ENCODE data around the gene PPP2R2B.

The PPP2R2B gene

GRCh38 chr5:146888351-146888978, 9.9 kb upstream of the PPP2R2B start:
- no peak for DNase-seq (ENCODE audit: low read depth)

DNA sequence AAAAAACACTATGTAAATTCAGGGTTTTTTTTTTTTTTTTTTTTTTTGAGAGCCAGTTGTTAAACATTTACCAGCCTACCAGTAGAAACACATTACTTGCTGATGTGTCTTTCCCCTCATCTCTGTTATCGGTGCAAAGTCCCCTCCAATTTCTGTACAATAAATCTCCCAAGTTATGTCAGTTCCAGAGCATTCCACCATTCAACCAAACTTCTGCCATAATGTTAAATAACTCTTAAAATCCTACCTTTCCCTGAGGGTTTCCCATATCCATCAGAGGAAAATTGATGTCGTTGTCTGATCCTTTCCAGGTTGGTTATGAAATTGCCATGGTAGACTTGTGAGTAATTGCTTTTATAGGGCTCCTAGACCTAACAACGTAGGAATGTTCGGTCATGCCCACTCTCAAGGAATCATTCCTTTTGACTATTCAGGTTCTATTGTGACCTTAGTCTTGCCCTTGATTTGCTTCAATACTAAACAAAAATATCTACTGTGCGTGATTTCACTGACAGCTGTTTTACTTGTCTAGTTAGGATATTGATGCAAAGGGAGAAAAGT, 5.6 kb upstream of the PPP2R2B start:
- DNase-seq (ENCODE audit: low read depth): no peak

DNA sequence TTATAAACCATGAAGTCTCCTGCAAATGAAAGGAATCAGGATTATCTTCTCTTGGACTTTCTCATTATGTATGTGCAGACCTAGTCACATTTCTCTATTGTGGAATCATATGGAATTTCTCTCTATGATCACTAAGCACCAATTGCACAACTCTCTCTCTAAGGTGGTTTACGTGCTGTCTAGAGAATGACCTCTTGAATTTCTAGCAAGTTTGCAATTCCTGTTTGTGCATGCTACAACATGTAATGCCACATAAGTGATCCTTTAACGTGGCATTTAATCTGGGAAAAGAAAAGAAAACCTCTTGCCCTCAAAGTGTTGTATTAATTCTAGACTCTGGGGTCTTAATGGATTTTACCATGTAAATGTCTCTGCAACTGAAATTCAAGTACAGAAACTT, 5.0 kb upstream of the PPP2R2B start:
- no peak for DNase-seq (ENCODE audit: low read depth)

GRCh38 chr5:146880966-146881365, 2.4 kb upstream of the PPP2R2B start:
- no peak for DNase-seq (ENCODE audit: low read depth)

GRCh38 chr5:146877783-146878475, 628 bp downstream of the PPP2R2B start:
- DNase-seq (ENCODE audit: low read depth): no peak

DNA sequence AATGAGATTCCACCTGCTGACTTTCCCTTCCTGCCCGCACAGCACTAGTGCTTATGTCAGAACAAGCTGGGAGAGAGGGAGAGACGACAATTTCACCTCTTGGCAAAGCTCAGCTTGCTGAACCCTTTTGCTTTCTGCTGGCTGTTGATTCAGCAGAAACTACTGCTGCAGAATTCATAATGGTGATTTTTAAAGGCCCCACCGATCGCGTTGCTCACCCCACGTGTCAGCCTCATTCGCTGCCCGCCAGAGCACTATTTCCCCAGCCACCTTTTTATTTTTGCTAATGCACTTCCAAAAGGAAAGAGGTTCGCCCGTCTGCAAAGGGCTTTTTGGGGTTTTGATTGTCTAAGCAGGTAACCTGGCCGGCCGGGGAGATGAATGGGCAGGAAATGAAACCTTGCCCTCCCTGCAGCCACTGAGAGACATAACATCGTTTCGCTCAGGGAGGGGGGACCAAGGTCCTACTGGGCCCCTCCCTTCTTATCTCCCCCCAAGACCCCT, 1.3 kb downstream of the PPP2R2B start:
- DNase-seq (ENCODE audit: low read depth): no peak

DNA sequence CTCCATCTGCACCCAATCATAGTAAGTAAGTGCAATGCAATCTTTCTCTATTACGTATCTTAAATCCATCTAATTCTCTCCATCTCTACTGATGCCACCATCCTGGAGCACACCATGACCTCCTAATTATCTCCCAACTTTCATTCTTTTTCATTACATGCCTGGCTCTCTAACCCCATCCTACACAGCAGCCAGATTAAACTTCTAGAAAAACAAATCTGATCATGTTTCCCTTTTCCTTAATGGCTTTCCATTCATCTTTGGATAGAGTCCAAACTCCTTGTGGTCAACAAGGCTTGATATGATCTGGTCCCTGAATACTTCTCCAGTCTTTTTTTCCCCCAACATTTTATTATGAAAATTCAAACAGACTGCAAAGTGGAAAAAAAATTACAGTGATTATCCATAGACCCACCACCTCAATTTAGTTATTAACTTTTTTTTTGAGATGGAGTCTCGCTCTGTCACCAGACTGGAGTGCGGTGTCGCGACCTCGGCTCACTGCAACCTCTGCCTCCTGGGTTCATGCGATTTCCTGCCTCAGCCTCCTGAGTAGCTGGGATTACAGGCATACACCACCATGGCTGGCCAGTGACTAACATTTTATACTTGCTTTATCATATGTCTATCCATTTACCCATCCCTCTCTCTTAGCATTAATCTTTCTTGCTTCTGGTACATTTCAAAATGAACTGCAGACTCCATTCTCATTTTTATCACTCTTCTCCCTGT, 5.2 kb downstream of the PPP2R2B start:
- DNase-seq (ENCODE audit: low read depth): no peak

DNA sequence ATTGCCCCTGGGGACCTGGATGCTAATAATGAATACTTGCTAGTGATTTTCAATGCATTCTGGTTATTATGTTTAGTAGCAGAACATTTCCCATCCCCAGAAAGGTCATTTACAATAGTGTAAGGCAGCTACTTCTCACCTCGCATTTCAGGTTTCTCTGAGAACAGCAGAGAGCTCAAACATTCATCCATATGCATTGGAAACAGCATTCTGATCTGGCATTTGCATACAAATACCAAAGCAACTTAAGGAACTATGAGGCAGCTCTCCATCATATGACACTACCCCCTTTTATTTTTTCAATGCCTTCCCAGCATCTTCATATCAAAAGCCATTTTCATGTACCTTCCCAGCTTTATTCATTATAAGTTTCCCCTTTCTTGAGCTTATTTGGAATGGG, 6.4 kb downstream of the PPP2R2B start:
- no peak for DNase-seq (ENCODE audit: low read depth)

DNA sequence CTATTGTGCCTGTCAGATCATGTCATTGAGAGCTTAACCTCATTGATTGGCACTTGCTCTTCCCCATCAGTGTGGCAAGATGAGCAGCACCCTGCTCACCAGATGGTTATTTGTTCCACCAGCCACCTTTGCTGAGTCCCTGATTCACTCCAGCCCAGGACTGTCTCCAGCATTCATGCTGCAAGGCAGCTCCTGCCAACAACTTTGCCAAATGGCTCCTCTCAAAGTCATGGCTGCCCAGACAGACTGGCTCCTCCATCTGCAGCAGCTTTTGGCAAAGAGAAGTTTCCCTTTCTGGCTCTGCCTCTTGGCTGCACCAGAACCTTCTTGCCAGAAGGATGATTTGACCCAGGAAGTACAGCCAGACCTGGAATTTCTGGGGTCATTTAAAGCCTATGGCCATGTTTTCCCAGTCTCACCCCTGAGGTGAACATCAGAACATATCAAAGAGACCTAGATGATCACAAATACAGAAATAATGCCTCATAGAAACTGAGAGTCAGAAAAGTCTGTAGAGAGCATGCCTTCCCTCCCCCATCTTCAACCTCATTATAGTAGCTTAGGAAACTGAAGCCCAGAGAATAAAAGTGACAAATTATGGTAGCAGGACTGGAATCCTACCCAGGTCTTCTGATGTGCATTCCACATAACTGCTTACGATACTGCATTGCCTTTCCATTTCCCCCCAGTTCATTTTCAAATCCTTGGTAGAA, 10.4 kb downstream of the PPP2R2B start:
- no peak for DNase-seq (ENCODE audit: low read depth)

DNA sequence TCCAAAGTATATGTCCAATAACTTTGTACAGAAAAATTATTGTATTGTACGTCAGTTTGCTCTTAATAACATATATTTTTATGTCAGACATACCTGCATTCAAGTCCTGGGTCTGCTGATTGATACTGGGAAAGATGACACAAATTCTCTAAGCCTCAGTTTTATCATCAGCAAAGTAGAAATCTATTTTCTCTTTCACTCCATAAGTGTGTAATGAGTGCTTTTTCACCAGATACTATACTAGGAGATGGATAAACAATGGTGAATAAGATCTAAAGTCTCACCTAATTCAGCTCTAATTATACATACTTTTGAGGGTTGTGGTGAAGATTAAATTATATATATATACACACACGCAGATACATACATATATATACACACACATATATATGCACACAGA, 12.3 kb downstream of the PPP2R2B start:
- DNase-seq (ENCODE audit: low read depth): no peak

DNA sequence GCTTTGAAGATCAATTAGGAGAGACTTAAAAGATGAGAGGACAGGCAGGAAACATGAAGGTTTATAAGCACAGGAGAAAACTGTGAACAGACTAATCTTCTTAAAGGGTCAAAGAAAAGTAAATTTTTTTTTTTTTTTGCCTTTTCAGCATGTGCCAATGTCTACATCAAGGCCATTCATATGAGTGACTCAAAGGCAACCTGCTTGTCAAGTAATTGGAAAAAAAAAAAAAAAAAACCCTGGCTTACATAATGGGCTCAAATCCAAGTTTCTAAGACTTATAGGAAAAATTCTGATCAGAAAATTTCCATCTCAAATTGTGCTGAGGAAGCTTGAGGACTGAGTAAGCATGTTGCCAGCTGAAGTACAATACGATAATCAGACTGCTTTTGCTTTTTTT, 15.9 kb downstream of the PPP2R2B start:
- DNase-seq (ENCODE audit: low read depth): no peak

GRCh38 chr5:146860213-146860893, 18.2 kb downstream of the PPP2R2B start:
- no peak for DNase-seq (ENCODE audit: low read depth)

DNA sequence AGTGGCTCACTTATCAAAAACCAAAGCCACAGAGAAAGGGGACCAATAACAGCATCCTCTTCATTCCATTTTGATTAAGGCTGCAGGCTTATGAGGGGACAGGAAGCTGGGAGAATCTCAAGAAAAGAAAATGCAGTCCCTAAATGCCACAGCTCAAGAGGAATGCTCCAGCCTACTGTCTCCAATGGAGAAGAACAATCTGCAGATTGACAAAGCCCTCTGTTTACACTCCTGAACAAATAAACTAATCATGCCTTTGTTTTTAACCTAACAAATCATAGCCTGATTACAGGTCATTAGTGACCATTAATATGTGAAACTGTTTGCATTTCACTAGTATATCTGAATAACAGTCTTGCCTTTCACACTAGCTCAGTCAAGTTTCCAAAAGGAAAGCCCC, 26.5 kb downstream of the PPP2R2B start:
- DNase-seq (ENCODE audit: low read depth): no peak

DNA sequence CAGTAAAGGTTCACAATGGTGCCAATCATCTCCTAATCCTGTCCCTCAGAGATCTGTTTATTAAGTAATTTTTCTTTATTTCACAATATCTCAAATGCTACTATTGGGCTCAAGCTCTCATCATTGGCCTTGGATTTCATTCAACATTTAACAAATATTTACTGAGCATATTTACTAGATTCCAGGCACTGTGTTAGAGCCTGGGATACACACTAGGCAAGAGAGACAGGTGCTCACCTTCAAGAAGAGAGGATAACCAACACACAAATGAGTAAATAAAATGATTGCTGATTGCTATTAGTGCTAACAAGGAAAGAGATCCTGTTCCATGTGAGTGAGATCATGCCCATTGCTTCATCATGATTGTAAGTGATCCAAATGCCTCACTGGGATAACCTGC, 27.4 kb downstream of the PPP2R2B start:
- no peak for DNase-seq (ENCODE audit: low read depth)

DNA sequence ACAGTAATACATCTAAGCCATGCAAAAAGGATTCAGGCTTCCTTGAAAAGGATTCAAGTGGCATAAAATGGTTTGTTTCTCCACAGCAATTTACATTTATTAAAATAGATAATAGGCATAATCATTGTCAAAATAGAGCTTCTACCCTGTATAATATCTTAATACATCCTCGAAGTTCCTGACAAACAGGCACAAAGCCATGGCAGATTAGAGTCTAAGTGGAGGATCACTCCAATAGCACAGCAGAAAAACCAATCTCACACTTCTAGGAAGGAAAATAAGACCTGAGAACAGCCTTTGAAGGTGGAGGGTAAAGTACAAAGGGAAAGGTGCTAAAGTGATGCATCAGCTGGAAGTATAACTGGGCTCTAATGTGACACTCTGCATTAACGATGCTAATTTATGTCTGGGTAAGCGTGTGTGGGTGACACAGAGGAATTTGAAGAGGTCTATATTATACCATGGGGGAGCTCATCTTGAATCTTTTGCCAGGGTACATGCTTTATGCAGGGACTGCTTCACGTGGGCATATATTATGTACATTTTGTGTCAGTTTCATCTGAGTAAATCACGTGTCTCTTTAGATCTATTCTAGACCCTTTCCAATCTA, 28.8 kb downstream of the PPP2R2B start:
- DNase-seq (ENCODE audit: low read depth): no peak

GRCh38 chr5:146848133-146848532, 30.4 kb downstream of the PPP2R2B start:
- no peak for DNase-seq (ENCODE audit: low read depth)

DNA sequence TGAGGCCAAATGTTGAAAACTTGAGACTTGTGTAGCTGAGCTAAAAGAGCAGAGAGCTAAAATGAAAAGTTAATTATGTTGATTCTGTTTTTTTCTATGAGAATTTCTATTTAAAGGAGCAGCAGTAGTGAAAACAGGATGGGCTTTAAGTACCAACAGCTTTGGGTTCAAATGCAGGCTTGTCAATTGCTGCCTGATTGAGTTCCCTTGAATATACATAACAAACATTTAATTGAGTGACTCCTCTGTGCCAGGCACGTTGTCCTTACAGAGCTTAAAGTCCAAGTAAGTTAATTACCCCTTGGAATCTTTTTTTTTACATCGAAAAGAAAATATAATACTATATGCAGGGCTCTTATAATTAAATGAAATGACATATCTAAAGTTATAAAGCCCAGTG, 38.5 kb downstream of the PPP2R2B start:
- DNase-seq (ENCODE audit: low read depth): no peak

DNA sequence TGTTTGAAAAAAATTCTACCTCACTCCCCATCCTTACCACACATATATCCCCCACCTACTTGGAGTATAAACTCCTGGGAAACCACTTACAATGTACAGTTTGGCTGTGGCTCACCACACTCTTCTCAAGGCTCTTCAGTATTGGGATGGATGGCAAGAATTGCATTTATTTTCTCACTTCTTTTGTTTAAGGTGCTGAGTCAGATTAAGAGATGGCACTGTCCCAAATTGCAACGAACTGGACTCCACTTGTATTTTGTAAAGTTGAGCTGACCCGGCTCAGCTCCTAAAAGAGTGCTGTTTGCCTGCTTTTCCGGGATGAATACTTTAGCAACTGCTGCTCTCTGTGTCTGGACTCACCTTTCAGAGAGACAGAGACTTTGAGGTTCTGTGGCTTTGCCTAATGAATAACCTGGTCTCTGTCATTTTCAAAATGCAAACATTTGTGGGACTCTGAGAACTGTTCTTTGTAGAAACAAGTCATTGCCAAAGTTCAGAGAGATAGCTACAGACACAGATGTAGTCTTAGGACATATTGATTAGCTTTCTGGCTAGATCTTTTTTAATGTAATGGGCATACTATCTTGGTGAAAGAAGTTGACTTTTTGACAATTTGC, 42.2 kb downstream of the PPP2R2B start:
- DNase-seq (ENCODE audit: low read depth): no peak

DNA sequence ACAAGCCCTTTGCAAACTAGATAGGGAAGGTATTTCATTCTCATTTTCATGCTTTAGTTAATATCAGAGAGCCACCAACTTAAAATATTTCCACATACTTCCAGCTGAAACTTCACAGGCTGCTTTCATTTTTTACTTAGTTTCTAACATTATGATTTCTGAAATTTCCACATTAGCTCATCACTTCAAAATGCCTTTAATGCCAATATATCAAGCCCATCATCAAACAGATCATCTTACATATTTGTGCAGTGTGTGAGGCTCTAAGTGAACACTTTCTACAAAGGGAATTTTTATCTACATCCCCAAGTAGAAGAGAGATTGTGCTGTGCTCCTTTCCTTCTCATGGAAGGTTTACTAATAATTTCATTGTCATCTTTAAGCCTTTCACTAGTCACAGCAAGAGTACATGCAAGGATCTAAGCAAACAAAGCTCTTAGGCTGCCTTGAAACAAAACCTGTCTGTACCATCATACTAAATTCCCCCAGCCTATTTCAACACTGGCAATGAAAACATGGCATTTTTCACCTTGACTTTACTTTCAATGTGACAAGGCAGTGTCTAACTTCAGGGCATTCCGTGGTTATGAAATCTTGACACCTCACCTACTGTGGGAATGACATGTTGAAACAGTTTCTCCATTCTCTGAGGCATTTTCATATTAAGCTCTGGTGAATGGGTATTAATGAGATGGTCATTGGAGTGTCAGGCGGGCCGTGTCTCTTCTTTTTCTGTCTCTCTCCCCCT, 45.4 kb downstream of the PPP2R2B start:
- DNase-seq (ENCODE audit: low read depth): no peak

GRCh38 chr5:146828385-146828784, 50.2 kb downstream of the PPP2R2B start:
- no peak for DNase-seq (ENCODE audit: low read depth)
